HepG2 (cell line): Measurements from ENCODE around the gene LMF2. TPM values are rescaled to one million over a fixed set of nuclear protein-coding genes. Genes with fewer than 3 reads are reported as not detected.

Experiments used
- ATAC-seq: fragments of 200-7000 bp; cut with Tn5 transposase; 3 replicates; pipeline ENCODE4 v1.9.1; 2020; ENCODE audit warnings: mild to moderate bottlenecking, moderate library complexity
- BruUV-seq: library from RNA; stranded (reverse); fragments of 400-500 nt; replicated peaks from 2 replicates; lab custom pipeline; 2021; lab: Mats Ljungman, UMichigan
- CTCF ChIA-PET: fragments of 300-600 bp; formaldehyde crosslinking; extraction: SDS; loops from one replicate; lab custom pipeline; 2021; ENCODE audit warnings: low total read pairs, inconsistent platforms, low intra/inter-chr PET ratio; lab: Yijun Ruan, JAX
- POLR2A ChIA-PET: fragments of 350-600 bp; sonication (Branson Sonifier 250); formaldehyde crosslinking; loops from one replicate; lab custom pipeline; 2020; ENCODE audit warnings: antibody characterized with exemption, inconsistent platforms; lab: Yijun Ruan, JAX
- DNase-seq: peaks from one replicate; pipeline ENCODE4 v3.0.0-alpha.2; 2015; ENCODE audit warnings: low spot score
- FAIRE-seq: peaks from 3 replicates; lab custom pipeline; 2011; peaks lifted over from hg19 to GRCh38; lab: Jason Lieb, UNC
- H2AFZ ChIP-seq: one replicate; pipeline ENCODE4 v1.6.1; 2011; ENCODE audit warnings: low read length, inconsistent platforms
- H3K27ac ChIP-seq: fragments of 300-600 bp; 3 replicates; pipeline ENCODE4 v1.8.0; 2011; ENCODE audit warnings: mixed run types, mild to moderate bottlenecking, mixed read lengths, low read length, inconsistent platforms; ENCODE audit not compliant: insufficient read depth; ENCODE audit errors: extremely low read length
- H3K27me3 ChIP-seq, 2 experiments: fragments of 200-600 bp in 1 of 2; 2 replicates in 1 of 2; 3 replicates in 1 of 2; pipeline versions ENCODE4 v1.6.0 to v1.8.0; 2011; ENCODE audit warnings: low read length in 2 of 2, mild to moderate bottlenecking in 2 of 2, moderate library complexity in 2 of 2, inconsistent platforms in 1 of 2; ENCODE audit not compliant: insufficient read depth in 2 of 2, control insufficient read depth in 1 of 2
- H3K36me3 ChIP-seq, 2 experiments: fragments of 200-600 bp in 1 of 2; replicated peaks in 1 of 2; 2 replicates in 1 of 2; 3 replicates in 1 of 2; pipeline versions ENCODE4 v1.5.1 to v1.8.0; 2011; ENCODE audit warnings: low read length in 2 of 2, inconsistent platforms in 1 of 2; ENCODE audit not compliant: insufficient read depth in 2 of 2, control insufficient read depth in 1 of 2
- H3K4me1 ChIP-seq: 2 replicates; pipeline ENCODE4 v1.5.1; 2012; ENCODE audit warnings: low read length, inconsistent platforms; ENCODE audit not compliant: insufficient read depth
- H3K4me2 ChIP-seq: 2 replicates; pipeline ENCODE4 v1.6.0; 2011; ENCODE audit warnings: low read depth, low read length, inconsistent platforms
- H3K4me3 ChIP-seq, 3 experiments: fragments of 200-600 bp in 1 of 3; sonication (generic), shearing (Covaris generic) in 1 of 3; replicated peaks in 1 of 3; 2 replicates each; pipeline ENCODE4 v1.5.1; 2011 to 2016; ENCODE audit warnings: low read length in 3 of 3, inconsistent platforms in 2 of 3, low read depth in 2 of 3, mild to moderate bottlenecking in 2 of 3, control low read depth in 1 of 3, mixed read lengths in 1 of 3; ENCODE audit not compliant: insufficient read depth in 1 of 3
- H3K79me2 ChIP-seq: one replicate; pipeline ENCODE4 v1.6.1; 2011; ENCODE audit warnings: low read length, inconsistent platforms; ENCODE audit not compliant: insufficient read depth
- H3K9ac ChIP-seq: 2 replicates; pipeline ENCODE4 v1.6.0; 2011; ENCODE audit warnings: mild to moderate bottlenecking, low read depth, low read length, inconsistent platforms; ENCODE audit not compliant: insufficient read depth
- H3K9me3 ChIP-seq: 2 replicates; pipeline ENCODE4 v1.5.1; 2012; ENCODE audit warnings: mild to moderate bottlenecking, low read length
- H4K20me1 ChIP-seq: 2 replicates; pipeline ENCODE4 v1.6.0; 2011; ENCODE audit warnings: inconsistent platforms, mild to moderate bottlenecking, low read length, moderate library complexity; ENCODE audit not compliant: insufficient read depth
- EED ChIP-seq: sonication (generic); formaldehyde crosslinking; IDR thresholded peaks from 2 replicates; pipeline ENCODE4 v1.5.0; 2020; ENCODE audit warnings: mild to moderate bottlenecking, missing genetic modification reagents
- LCORL ChIP-seq, 2 experiments: fragments of 450-650 bp in 1 of 2; sonication (generic) in 1 of 2; formaldehyde crosslinking in 1 of 2; IDR thresholded peaks; 2 replicates each; pipeline versions ENCODE4 v1.5.0 to v1.6.1; 2017 to 2020; ENCODE audit warnings: antibody characterized with exemption in 1 of 2, missing genetic modification reagents in 1 of 2
- PATZ1 ChIP-seq: sonication (generic); formaldehyde crosslinking; IDR thresholded peaks from 2 replicates; pipeline ENCODE4 v1.4.0; 2020; ENCODE audit warnings: missing genetic modification reagents
- POGK ChIP-seq: sonication (generic); formaldehyde crosslinking; conservative IDR thresholded peaks from 2 replicates; pipeline ENCODE4 v1.8.0; 2022; ENCODE audit warnings: mild to moderate bottlenecking, moderate library complexity, missing genetic modification reagents
- PRPF4 ChIP-seq: fragments of 200-400 bp; formaldehyde crosslinking; IDR thresholded peaks from 2 replicates; pipeline ENCODE4 v1.6.1; 2016; ENCODE audit warnings: low read length, low read depth; ENCODE audit not compliant: poor library complexity, severe bottlenecking
- SNAPC5 ChIP-seq: sonication (generic); formaldehyde crosslinking; IDR thresholded peaks from 2 replicates; pipeline ENCODE4 v1.8.1; 2023; ENCODE audit warnings: mild to moderate bottlenecking, missing genetic modification reagents, borderline replicate concordance
- TRAFD1 ChIP-seq: sonication (generic); formaldehyde crosslinking; IDR thresholded peaks from 2 replicates; pipeline ENCODE4 v1.5.1; 2020; ENCODE audit warnings: missing genetic modification reagents, mild to moderate bottlenecking, borderline replicate concordance
- ZNF639 ChIP-seq: conservative IDR thresholded peaks from 2 replicates; pipeline ENCODE4 v1.6.1; 2018; ENCODE audit warnings: missing genetic modification reagents
- WGBS: methylation state at CpG from one replicate; pipeline ENCODE4 v1.1.6; 2017; ENCODE audit warnings: low lambda C conversion rate; 5-methylcytosine and 5-hydroxymethylcytosine counted together
- in situ Hi-C: cut with HindIII; loops from 2 replicates; pipeline ENCODE4 v1.10.0; 2017; ENCODE audit warnings: low pct_unique_long_range_greater_than_20kb; ENCODE audit not compliant: extremely low pct_ligation_motif_present
- intact Hi-C: fragments of 100-400 bp; cut with micrococcal nuclease; formaldehyde crosslinking; loops from one replicate; pipeline ENCODE4 v1.10.0; 2022; ENCODE audit not compliant: unreplicated experiment
- polyA plus RNA-seq, 8 experiments: library from polyadenylated mRNA; depleted of rRNA in 3 of 8; stranded (reverse) in 7 of 8; unstranded in 1 of 8; fragments of >200 nt; fragmentation: Illumina TruSeq in 4 of 8; extraction: Trizol in 4 of 8; gene quantifications; 2 replicates each; pipeline versions ENCODE4 v1.2.1 to v1.2.3, GENCODE V29; 2011 to 2016; ENCODE audit warnings: low read depth in 4 of 8, missing spikeins in 1 of 8, mixed read lengths in 1 of 8; ENCODE audit not compliant: insufficient read depth in 1 of 8
- total RNA-seq, 5 experiments: library from RNA; depleted of rRNA; stranded (reverse); fragments of >200 nt; fragmentation: Illumina TruSeq; extraction: Trizol; gene quantifications; 2 replicates each; pipeline ENCODE4 v1.2.3, GENCODE V29; 2016; ENCODE audit warnings: low read depth in 1 of 5

LMF2 gene
- total and polyA plus RNA-seq, 2 of the 13 experiments (the other 11 are each of a cell fraction or from before 2014, with no cell fraction given) = 23.3 to 30.6 TPM

- Histone ChIP-seq H3K27me3 (peaks cover 3 to 30% of the 10 kb centered on the region in 2 experiments), H4K20me1 (no peaks in the 10 kb centered on the region), H3K9ac (no peak within 1 kb of the TSS), H3K79me2 (no peaks in the 10 kb centered on the region), H3K9me3 (no peaks in the 10 kb centered on the region), H3K27ac (no peak within 1 kb of the TSS), H3K4me2 (peak within 1 kb of the TSS; percentile 45; the same call in 1 of the 2 replicates), H3K36me3 (no peaks in the 10 kb centered on the region), H3K4me1 (peaks cover 24% of the 10 kb centered on the region), H3K4me3 (peak within 1 kb of the TSS in 2 of 3 experiments; percentile 32 to 33; a peak in 3 of 6 replicates), H2AFZ (no peak within 1 kb of the TSS)
- DNase-seq (no peak), ATAC-seq (peak; percentile 39), FAIRE-seq (no peak)
- no TSS peak for BruUV-seq
- intact Hi-C loops (no loop called here), in situ Hi-C loops (no loop called here)
- 0% methylated on average over 6 of the region's 10 CpGs for WGBS
- ChIA-PET POLR2A (interaction anchor here (0.9 to 4.2 kb wide), 12 partner anchors 12 to 283 kb away, joined by 3 to 34 read pairs (median 6); partner anchors contain the start of genes CHKB, LMF2, NCAPH2 and SCO2), CTCF (no interaction called here)
- TF ChIP-seq LCORL (IDR thresholded peaks at IDR 0.05) = no peak
- no peak for TF ChIP-seq LCORL (CRISPR knock-in tag; IDR thresholded peaks at IDR 0.05)
- TF ChIP-seq SNAPC5 = no peak
- 0 out of 2 replicates have a peak, but pooled peaks have one; percentile 31 for TF ChIP-seq POGK (CRISPR knock-in tag)
- no peak for TF ChIP-seq EED
- TF ChIP-seq ZNF639 = no peak
- no peak for TF ChIP-seq TRAFD1 (CRISPR knock-in tag)
- no peak for TF ChIP-seq PRPF4
- TF ChIP-seq PATZ1 = peak; percentile 18; the same call in 1 of the 2 replicates
Measured at GRCh38 chr22:50545522-50546325, 38.2 kb upstream of the LMF2 start, which contains the start of gene KLHDC7B. KLHDC7B (plus strand) TSS chr22:50545899; CDS start chr22:50546244, 345 bp downstream.
